ENCODE data around the gene VANGL1.

DNA sequence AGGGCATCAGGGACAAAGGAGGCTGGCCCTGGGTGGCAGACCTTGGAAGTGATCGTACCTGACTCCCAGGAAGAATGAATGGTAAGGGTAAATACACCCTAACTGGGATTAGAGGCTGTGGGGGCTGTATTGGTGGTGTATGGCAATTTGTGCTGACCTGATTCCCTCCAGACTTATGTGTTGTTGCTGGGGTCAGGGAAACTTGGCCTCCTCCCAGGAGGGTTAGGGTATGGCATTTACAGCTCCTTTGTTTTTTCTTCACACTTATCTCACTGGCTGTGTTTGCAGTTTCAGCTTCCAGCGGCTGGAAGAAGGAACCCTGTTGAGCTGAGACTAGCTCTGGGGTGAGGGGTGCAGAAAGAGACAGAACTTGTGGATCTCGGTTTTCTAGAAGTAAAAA, 8.2 kb downstream of the VANGL1 start:
- TF ChIP-seq, protein P1, sequence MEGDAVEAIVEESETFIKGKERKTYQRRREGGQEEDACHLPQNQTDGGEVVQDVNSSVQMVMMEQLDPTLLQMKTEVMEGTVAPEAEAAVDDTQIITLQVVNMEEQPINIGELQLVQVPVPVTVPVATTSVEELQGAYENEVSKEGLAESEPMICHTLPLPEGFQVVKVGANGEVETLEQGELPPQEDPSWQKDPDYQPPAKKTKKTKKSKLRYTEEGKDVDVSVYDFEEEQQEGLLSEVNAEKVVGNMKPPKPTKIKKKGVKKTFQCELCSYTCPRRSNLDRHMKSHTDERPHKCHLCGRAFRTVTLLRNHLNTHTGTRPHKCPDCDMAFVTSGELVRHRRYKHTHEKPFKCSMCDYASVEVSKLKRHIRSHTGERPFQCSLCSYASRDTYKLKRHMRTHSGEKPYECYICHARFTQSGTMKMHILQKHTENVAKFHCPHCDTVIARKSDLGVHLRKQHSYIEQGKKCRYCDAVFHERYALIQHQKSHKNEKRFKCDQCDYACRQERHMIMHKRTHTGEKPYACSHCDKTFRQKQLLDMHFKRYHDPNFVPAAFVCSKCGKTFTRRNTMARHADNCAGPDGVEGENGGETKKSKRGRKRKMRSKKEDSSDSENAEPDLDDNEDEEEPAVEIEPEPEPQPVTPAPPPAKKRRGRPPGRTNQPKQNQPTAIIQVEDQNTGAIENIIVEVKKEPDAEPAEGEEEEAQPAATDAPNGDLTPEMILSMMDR (IDR thresholded peaks at IDR 0.05; ENCODE audit: insufficient read depth, low read length): no peak
- no peak for TF ChIP-seq POLR2AphosphoS5 (IDR thresholded peaks at IDR 0.05; ENCODE audit: low read depth)
- TF ChIP-seq, protein P2, sequence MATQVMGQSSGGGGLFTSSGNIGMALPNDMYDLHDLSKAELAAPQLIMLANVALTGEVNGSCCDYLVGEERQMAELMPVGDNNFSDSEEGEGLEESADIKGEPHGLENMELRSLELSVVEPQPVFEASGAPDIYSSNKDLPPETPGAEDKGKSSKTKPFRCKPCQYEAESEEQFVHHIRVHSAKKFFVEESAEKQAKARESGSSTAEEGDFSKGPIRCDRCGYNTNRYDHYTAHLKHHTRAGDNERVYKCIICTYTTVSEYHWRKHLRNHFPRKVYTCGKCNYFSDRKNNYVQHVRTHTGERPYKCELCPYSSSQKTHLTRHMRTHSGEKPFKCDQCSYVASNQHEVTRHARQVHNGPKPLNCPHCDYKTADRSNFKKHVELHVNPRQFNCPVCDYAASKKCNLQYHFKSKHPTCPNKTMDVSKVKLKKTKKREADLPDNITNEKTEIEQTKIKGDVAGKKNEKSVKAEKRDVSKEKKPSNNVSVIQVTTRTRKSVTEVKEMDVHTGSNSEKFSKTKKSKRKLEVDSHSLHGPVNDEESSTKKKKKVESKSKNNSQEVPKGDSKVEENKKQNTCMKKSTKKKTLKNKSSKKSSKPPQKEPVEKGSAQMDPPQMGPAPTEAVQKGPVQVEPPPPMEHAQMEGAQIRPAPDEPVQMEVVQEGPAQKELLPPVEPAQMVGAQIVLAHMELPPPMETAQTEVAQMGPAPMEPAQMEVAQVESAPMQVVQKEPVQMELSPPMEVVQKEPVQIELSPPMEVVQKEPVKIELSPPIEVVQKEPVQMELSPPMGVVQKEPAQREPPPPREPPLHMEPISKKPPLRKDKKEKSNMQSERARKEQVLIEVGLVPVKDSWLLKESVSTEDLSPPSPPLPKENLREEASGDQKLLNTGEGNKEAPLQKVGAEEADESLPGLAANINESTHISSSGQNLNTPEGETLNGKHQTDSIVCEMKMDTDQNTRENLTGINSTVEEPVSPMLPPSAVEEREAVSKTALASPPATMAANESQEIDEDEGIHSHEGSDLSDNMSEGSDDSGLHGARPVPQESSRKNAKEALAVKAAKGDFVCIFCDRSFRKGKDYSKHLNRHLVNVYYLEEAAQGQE (IDR thresholded peaks at IDR 0.05; ENCODE audit: insufficient replicate concordance, low read depth): no peak
- no peak for TF ChIP-seq SPI1 (IDR thresholded peaks at IDR 0.05; ENCODE audit: borderline replicate concordance, low read depth)
